ENCODE data around the gene VWF.

Gene VWF

GRCh38 chr12:6059860-6060565 is 64.5 kb downstream of the VWF start:
- H2AFZ ChIP-seq = no peak overlapping the region
- no peak overlapping the region for H3K27ac ChIP-seq
- no peaks in the 10 kb centered on the region for H3K9me3 ChIP-seq (ENCODE audit: control insufficient read depth, low read length)
- no peaks in the 10 kb centered on the region for H3K4me1 ChIP-seq
- H3K4me2 ChIP-seq (ENCODE audit: low read length) = no peak overlapping the region
- H3K4me3 ChIP-seq (ENCODE audit: low read depth, low read length) = no peak overlapping the region
- TF ChIP-seq CTCF (IDR thresholded peaks at IDR 0.05) = no peak
- H3K36me3 ChIP-seq (ENCODE audit: control insufficient read depth, insufficient read depth, low read length) = no peaks in the 10 kb centered on the region
- no peaks in the 10 kb centered on the region for H3K27me3 ChIP-seq (ENCODE audit: control insufficient read depth, insufficient read depth, low read length)
- H3K79me2 ChIP-seq = no peaks in the 10 kb centered on the region
- H3K9ac ChIP-seq = no peak overlapping the region

GRCh38 chr12:6059221-6059620 is 65.2 kb downstream of the VWF start:
- Histone ChIP-seq H3K27me3 (ENCODE audit: control insufficient read depth, insufficient read depth, low read length) (no peaks in the 10 kb centered on the region), H2AFZ (no peak overlapping the region), H3K4me3 (ENCODE audit: low read depth, low read length) (no peak overlapping the region), H3K36me3 (ENCODE audit: control insufficient read depth, insufficient read depth, low read length) (no peaks in the 10 kb centered on the region), H3K79me2 (no peaks in the 10 kb centered on the region), H3K9me3 (ENCODE audit: control insufficient read depth, low read length) (no peaks in the 10 kb centered on the region), H3K4me2 (ENCODE audit: low read length) (no peak overlapping the region), H3K27ac (no peak overlapping the region), H3K4me1 (no peaks in the 10 kb centered on the region), H3K9ac (no peak overlapping the region)
- TF ChIP-seq CTCF (IDR thresholded peaks at IDR 0.05) = no peak

GRCh38 chr12:6058481-6059161 is 65.8 kb downstream of the VWF start:
- Histone ChIP-seq H3K27me3 (ENCODE audit: control insufficient read depth, insufficient read depth, low read length) (no peaks in the 10 kb centered on the region), H3K4me2 (ENCODE audit: low read length) (no peak overlapping the region), H3K9ac (no peak overlapping the region), H3K79me2 (no peaks in the 10 kb centered on the region), H3K36me3 (ENCODE audit: control insufficient read depth, insufficient read depth, low read length) (no peaks in the 10 kb centered on the region), H3K4me1 (no peaks in the 10 kb centered on the region), H3K9me3 (ENCODE audit: control insufficient read depth, low read length) (no peaks in the 10 kb centered on the region), H3K4me3 (ENCODE audit: low read depth, low read length) (no peak overlapping the region), H2AFZ (no peak overlapping the region), H3K27ac (no peak overlapping the region)
- no peak for TF ChIP-seq CTCF (IDR thresholded peaks at IDR 0.05)

GRCh38 chr12:6057700-6058099 is 66.8 kb downstream of the VWF start:
- H3K4me3 ChIP-seq (ENCODE audit: low read depth, low read length) = no peak overlapping the region
- H3K27me3 ChIP-seq (ENCODE audit: control insufficient read depth, insufficient read depth, low read length) = no peaks in the 10 kb centered on the region
- no peak overlapping the region for H3K9ac ChIP-seq
- H3K4me2 ChIP-seq (ENCODE audit: low read length) = no peak overlapping the region
- no peaks in the 10 kb centered on the region for H3K79me2 ChIP-seq
- no peaks in the 10 kb centered on the region for H3K4me1 ChIP-seq
- no peaks in the 10 kb centered on the region for H3K36me3 ChIP-seq (ENCODE audit: control insufficient read depth, insufficient read depth, low read length)
- H3K9me3 ChIP-seq (ENCODE audit: control insufficient read depth, low read length) = no peaks in the 10 kb centered on the region
- no peak overlapping the region for H2AFZ ChIP-seq
- no peak overlapping the region for H3K27ac ChIP-seq
- TF ChIP-seq CTCF (IDR thresholded peaks at IDR 0.05) = no peak
